HG03139 (cell line): Measurements from ENCODE around the gene NFATC1.

Experiments used
- ATAC-seq: cut with Tn5 transposase; IDR thresholded peaks from one replicate; pipeline ENCODE4 v1.9.1; 2021; ENCODE audit not compliant: unreplicated experiment

Gene NFATC1

DNA sequence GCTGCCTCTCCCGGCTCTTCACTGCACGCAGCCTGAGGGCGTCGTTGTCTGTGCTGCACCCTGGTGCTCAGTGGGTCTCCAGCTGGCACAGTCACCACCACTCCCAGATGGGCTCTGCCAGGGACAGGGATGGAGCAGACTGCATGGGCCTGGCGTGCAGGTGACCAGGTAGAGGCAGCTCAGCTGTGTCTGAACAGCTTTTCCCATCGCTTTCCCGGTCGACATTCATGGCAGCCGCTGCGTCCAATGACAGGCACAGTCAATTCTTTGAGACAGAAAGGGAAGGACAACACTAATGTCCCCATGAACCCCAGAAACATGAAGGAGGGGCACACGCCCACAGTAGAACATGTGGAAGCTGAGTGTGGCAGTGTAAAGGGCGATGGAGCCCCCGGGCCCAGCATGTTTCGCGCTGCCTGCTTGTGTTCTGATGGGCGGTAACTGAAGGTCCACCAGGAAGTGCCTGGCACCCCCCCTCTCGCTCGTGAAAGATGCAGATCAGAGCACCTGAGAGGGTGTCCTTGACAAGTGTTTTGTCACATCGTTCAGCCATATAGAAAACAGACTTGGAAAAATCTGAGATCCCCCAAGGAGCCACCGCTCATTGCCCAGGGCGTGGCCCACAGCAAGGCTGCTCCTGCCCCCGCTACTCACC, 122.4 kb downstream of the NFATC1 start:
- ATAC-seq: no peak

DNA sequence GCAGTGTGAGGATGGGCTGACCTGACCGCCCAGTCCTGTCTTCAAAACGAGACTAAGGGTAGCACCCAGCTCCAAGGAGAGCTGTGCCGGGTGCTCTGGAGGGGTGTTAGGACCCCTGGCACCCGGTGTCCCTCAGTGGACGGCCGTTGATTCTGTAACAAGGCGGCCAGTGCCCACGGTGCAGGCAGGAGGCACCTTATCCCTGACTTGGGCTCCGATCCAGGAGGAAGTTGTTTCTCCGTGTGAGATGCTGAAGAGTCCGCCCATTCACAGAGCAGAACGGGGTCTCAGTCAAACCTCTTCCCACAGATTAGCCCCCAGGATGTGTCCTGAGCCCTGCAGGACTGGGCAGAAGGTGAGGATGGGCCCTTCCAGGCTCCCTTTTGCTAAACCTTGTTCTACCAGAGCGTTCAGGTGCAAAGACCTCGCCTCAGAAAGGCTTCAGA, 123.0 kb downstream of the NFATC1 start:
- ATAC-seq: no peak

DNA sequence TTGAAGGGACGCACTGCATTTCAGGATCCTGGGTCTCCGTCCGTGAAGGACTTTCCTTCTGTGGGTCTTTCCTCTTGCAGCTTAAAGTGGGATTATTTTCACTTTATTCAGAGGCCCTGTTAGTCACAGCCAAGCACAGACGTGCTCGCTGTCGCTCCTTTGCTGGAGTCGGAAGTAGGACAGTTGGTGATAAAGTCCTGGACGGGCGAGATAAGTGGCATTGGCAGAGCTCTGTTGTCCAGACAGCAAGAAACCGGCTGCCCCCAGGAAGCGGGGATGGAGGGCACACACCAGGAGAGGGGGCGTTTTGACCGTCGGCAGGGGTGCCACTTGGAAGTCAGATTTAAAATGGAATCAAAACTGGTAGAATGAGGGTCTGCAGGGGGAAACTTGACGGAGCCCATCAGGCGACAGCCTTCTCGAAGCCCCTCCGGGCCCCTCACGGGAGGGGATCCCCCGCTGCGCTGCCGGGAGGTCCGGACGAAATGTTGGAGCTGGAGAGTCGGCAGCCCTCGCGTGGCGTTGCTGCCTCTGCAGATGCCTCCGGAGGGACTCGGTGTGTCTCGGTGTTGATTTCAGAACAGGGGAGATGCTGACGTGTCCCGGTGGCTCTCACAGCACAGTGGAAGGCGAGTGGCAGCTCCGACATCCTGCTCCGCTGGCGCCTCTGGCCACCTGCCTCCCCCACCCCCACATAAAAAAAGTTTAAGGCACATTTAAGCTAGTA, 124.2 kb downstream of the NFATC1 start:
- ATAC-seq: no peak

DNA sequence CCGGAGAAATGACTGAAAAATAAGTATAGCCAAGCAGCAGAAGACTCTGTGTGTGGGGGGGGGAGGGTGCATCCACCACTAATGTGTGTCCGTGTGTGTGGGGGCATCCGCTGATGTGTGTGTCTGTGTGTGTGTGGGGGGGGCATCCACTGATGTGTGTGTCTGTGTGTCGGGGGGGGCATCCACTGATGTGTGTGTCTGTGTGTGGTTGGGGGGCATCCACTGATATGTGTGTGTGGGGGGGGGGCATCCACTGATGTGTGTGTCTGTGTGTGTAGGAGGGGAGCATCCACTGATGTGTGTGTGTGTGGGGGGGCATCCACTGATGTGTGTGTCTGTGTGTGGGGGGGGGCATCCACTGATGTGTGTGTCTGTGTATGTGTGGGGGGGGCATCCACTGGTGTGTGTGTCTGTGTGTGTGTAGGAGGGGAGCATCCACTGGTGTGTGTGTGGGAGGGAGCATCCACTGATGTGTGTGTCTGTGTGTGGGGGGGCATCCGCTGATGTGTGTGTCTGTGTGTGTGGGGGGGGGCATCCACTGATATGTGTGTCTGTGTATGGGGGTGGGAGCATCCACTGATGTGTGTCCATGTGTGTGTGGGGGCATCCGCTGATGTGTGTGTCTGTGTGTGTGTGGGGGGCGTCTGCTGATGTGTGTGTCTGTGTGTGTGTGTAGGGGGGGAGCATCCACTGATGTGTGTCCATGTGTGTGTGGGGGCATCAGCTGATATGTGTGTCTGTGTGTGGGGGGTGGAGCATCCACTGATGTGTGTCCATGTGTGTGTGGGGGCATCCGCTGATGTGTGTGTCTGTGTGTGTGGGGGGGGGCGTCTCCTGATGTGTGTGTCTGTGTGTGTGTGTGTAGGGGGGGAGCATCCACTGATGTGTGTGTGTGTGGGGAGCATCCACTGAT, 125.0 kb downstream of the NFATC1 start:
- no peak for ATAC-seq

DNA sequence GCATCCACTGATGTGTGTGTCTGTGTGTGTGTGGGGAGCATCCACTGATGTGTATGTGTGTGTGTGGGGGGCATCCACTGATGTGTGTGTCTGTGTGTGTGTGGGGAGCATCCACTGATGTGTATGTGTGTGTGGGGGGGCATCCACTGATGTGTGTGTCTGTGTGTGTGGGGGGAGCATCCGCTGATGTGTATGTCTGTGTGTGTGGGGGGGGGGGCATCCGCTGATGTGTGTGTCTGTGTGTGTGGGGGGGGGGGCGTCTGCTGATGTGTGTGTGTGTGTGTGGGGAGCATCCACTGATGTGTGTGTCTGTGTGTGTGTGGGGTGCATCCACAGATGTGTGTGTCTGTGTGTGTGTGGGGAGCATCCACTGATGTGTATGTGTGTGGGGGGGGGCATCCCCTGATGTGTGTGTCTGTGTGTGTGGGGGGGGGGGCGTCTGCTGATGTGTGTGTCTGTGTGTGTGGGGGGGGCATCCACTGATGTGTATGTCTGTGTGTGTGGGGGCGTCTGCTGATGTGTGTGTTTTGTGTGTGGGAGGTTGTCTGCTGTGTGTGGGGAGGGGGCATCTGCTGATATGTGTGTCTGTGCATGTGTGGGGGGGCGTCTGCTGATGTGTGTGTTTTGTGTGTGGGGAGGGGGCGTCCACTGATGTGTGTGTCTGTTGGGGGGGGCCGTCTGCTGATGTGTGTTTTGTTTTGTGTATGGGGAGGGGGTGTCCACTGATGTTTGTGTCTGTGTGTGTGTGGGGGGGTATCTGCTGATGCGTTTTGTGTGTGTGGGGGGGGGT, 125.9 kb downstream of the NFATC1 start:
- no peak for ATAC-seq

DNA sequence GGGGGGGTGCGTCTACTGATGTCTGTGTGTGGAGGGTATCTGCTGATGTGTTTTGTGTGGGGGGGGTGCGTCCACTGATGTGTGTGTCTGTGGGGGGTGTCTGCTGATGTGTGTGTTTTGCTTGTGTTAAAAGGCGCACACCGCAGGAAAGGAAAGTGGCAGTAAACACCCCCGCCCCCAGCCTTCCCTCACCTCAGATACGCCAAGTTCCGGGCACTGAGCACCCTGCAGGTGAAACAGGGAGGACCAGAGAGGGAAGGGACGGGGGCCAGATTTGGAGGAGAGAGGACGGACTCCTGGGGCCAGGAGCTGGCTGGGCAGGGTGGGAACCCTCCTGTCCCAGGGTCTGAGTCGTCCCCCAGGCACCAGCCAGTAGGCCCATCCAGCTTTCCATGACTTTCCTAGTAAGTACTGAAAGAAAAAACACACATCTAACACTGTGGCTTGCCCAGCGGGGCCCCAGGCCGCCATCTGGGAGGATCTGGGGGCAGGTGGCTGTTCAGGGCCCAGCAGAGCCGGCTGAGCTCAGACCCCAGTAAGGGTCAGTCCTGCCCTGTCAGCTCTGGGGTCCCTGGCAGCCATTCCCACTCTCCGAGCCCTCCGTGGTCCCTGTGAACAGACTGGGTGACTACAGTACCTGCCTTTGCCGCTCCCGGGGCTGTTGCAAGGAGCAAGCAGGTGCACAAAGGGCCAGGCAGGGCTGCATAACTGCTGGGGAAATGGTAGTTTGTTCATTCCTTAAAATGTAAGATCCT, 126.9 kb downstream of the NFATC1 start:
- ATAC-seq: peak; percentile 14

DNA sequence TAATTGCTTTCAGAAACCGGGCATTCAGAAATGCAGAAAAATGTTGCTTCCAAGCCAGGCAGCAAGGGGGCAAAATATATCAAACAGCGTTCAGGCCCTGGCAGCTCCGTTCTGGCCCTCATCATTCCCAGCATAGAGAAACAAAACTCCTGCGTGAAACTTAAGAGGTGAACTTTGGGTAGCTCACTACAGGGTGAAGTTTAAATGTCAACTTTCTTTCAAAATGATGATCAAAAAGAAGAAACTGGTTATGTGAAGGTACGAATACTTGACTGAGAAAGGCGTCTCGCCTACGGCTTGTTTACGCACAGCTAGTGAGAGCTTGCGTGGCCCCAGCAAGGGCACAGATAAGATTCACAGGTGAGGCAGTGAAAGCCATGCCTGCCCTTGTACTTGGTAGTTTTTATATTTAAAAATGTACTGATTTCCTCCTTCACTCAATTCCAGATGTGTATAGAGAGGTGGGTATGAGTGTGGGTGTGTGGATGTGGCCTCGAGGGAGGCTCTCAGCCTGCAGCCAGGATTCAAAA, 127.5 kb downstream of the NFATC1 start:
- ATAC-seq: peak; percentile 29

DNA sequence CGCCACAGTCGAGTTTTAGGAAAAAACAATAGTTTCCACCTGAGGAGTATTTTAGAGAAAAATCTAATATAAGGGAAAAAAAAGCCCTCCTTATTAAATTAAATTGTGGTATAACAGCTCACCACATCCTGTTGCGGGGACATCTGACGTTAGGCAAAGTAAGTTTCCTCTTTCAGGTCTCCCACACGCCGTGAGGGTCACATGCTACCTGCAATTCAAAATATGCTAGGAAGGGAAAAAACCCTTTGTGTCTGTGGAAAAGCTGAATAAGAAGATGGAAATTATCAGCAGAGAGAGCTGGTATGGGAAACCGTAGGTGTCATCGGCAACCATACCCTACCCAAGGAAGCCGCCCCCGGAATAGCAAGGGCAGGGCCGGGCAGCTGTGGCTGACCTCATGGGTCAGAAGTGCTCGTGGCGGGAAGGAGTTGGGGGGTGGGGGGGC, 128.0 kb downstream of the NFATC1 start:
- peak; percentile 49 for ATAC-seq

DNA sequence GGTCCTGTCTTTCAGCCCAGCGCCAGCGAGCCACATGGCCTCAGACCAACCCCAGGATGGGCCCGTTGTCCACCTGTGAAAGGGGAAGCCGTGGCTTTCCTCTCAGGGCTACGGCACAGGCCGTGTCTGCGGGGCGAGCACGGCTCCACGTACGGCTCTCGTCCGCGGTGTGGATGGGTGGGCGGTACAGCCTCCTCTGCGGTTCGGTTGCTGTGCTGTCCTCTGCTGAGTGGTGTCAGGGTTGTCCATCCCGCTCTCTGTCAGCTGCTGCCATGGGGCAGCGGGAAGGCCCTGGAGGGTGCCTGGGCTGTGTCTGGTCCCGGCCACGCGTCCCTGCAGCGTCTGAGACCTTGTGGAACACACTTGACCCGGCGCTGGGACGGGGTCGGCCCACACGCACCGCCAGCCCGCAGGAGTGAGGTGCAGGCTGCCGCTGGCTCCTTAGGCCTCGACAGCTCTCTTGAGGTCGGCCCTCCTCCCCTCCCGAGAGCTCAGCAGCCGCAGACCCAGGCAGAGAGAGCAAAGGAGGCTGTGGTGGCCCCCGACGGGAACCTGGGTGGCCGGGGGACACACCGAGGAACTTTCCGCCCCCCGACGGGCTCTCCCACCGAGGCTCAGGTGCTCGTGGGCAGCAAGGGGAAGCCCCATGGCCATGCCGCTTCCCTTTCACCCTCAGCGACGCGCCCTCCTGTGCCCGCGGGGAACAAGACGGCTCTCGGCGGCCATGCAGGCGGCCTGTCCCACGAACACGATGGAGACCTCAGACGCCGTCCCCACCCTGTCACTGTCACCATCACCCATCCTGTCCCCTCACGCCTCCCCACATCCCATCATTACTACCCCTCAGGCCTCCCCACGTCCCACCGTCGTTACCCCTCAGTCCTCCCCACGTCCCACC, 128.7 kb downstream of the NFATC1 start:
- peak; percentile 24 for ATAC-seq

DNA sequence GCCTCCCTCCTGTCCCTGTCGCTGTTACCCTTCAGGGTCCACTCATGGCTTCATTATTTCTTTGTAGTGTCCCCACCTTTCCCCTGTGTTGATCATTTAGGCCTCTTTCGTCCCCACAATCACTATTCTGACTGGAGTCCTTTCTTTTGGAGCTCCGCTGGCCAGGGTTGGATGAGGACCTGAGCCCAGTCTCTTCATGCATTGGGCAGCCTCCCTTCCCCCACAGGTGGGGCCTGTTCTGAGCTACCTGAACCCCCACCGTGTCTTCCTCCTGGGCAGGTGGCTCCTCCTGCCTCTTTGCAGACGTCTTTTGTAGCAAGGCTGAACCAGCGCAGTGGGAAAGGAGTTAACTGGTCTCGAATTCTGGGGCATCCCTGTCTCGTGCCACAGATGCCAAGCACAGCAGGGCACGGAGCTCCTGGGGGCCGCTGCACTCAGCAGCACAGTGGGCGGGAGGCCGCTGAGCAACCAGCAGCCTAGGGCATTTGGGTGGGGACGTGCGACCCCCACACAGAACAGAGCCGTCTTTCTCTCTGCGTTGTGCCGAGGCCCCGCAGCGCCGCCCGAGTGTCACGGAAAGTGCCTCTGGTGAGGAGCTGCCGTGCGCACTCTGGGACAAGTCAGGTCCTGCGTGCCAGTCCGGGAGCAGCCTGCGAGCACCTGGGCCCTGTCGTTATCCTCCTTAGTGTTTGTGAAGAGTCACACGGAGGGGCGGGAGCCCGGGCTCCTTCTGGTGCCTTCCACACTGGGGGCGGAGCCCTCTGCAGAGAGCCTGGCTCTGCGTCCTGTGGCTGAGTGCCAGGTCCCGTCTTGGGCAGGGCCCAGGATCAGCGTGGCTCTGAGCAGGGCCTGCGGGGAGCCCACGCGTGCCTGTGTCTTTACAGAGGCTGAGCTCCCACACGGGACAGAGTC, 130.1 kb downstream of the NFATC1 start:
- ATAC-seq: no peak

DNA sequence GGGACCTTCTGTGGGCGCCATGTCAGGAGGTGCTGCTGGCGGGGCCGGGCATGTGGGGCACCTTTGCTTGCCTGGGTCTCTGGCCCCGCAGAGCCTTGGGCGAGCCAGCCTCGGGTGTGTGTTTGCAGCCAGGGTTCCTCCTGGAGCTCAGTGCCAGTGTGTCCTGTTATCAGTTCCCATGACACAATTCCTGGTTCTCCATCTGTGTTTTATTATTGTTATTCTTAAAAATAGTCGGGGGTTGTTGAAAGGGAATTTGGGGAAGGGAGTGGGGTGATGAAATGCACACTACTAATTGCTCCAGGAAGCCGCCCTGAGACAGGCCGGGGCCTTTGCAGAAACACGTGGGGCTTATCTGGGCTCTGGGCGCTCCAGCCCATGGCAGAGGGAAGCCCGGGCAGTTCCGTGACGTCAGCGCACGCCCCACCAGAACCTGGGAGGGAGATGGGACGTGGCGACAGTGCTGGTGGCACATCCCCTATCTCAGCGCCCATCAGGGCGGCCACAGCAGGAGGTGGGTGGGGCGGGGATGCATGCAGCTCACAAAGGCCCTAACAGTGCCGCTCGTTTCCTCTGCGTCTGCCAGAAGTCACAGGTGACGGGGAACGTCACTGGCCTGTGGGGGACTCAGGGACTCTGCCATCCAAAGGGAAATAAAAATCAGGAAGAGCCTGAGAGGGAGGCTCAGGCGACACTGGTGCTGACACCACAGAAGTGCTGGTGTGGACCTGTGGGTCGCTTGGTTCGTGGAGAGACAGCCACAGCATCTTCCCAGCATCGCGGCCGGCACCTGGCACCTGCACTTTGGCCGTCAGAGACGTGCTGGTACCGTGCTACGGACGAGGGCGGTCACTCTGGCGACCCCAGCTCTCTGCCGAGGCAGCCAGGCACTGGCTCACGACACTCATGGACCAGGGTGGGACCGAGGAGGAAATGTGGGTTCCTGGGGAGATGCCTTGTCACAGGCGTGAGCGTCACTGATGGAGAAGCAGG, 131.0 kb downstream of the NFATC1 start:
- ATAC-seq: no peak

DNA sequence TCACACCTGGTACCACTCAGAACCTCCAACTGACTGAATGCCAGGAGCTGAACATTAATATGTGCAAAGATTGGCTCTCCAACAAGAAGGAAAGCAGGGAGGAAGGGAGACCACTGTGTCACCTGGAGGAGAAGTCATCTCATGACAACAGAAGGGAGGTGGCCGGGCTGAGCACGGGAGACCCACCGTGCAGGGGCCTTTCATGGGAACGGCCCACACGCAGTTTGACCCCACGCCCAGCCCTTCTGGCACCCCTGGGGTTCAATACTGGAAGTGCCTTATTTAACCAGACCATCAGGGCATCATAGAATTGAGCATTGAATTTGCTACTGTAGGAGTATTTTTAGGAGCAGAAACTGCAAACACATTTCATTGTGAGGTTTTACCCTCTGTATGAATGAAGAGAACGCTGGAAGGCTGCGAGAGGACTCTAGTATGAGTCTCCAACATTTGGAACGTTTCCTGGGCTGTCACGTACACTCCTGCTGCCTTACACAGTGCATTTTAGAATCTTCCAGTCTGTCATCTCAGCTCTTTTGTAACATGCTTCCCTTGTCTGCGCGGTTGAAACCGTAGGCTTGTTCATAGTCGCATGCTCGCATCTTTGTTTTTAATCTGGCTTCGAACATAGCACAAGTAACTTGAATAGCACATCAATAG, 132.1 kb downstream of the NFATC1 start:
- ATAC-seq: no peak

DNA sequence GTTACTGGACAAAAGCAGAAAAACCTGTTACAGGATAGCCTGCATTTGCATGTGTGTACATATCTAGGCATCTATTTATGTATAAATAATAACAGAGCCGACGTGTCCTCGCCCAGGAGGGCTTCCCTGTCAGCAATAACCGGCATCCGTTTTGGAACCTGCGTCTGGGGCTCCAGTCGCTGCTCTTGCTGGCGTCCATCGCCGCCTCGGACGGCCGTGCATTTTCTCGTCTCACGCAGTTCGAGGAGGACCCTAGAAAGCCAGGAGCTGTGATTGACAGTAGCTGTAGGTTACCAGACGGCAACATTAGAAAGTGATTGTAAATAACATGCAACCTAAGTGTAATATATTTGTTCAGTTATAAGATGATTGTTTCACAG, 132.6 kb downstream of the NFATC1 start:
- no peak for ATAC-seq

DNA sequence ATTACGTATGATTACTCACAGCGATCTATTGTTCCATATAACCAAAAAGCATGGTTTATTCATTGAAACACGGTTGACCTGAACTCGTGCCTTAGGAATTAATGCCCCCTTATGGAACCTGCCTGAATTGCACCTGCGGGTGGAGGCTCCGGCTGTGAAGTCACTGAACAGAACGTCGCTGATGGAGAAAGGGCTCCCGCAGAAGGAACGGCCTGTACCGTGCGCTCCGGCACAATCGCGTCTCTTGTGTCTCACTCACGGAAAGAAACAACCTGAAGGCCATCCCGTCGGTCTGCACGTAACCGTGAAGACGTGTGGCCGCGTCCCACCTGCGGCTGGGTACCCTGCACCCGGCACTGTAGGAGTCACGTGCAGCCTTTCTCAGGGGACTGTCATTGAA, 133.1 kb downstream of the NFATC1 start:
- no peak for ATAC-seq

DNA sequence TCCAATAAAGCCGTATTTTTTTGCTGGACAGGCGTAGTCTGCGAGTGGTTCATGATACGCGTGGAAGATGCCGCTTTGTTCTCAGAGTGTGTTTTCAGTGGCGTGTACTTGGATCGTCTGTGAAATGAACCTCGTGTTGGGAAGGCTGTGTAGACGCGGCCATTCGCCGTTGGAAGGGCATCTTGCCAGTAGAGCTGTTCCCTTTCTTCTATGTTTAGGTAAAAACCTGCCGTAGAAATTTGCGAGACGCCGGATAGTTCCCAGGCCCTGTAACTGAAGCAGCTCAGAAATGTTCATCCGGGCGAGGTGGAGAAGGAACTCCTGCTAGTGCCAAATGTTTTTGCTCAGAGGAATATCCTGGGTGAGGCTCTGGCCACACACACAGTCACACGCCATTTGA, 133.6 kb downstream of the NFATC1 start:
- no peak for ATAC-seq

DNA sequence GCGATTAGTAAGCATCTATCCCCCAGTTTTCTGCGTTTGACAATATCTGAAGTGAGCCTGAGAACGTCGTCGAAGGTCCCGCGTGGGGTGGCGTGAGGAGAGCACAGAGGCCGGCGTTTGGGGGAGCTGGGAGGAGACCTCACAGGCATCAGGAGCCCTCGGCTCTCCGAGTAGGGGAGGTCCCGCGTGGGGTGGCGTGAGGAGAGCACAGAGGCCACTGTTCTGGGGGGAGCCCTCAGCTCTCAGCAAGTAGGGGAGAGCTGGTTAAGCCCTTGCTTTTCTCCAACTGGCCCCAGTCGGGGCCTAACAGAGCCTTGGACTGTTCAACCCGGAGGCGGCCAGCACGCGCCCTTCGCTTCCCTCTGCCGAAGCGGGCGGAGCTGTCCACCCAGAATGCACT, 134.3 kb downstream of the NFATC1 start:
- ATAC-seq: no peak
